PC-3 (cell line): ENCODE results near the gene TUSC2.

Experiments used
- CTCF ChIP-seq: fragments of 300-600 bp; sonication (generic); conservative IDR thresholded peaks from 2 replicates; pipeline ENCODE4 v1.5.1; 2017; ENCODE audit warnings: antibody characterized with exemption, low read depth, mild to moderate bottlenecking, low read length
- EZH2 ChIP-seq: fragments of 300-600 bp; sonication (generic); IDR thresholded peaks from one replicate; pipeline ENCODE4 v1.6.1; 2017; ENCODE audit warnings: antibody characterized with exemption, mild to moderate bottlenecking, low read length; ENCODE audit not compliant: unreplicated experiment

- TF ChIP-seq CTCF (no peak), EZH2 (no peak)
Observed at GRCh38 chr3:50330330-50330729, 2.3 kb upstream of the TUSC2 start.
